CD4-positive, CD25-positive, alpha-beta regulatory T cell (primary cell): ENCODE data around the gene GAL3ST1. TPM values are rescaled to one million over a fixed set of nuclear protein-coding genes. Genes with fewer than 3 reads are reported as not detected.
"Not testable (repeated sequence)": the region's sequence is repeated elsewhere in the genome, so short reads cannot be mapped to it uniquely, and the experiment has no call there.

Experiments
- ATAC-seq, 2 donors: fragments of 150-1000 bp; cut with Tn5 transposase; one replicate each; pipeline ENCODE4 v1.10.0; 2021; ENCODE audit warnings: low read depth in 2 of 2, moderate number of reproducible peaks in 2 of 2, moderate library complexity in 1 of 2
- DNase-seq, 3 donors: peaks; one replicate each; pipeline versions ENCODE4 v3.0.0 to v3.0.0-alpha.2; 2012 to 2022; ENCODE audit warnings: mixed read lengths in 1 of 3
- H3K27ac ChIP-seq: one replicate; pipeline ENCODE4 v1.7.0; 2013; ENCODE audit warnings: mild to moderate bottlenecking, low read length; ENCODE audit not compliant: insufficient read depth, poor library complexity, severe bottlenecking
- H3K27me3 ChIP-seq: one replicate; pipeline ENCODE4 v1.7.0; 2013; ENCODE audit warnings: low read length; ENCODE audit not compliant: control insufficient read depth, insufficient read depth
- H3K36me3 ChIP-seq: one replicate; pipeline ENCODE4 v1.7.0; 2013; ENCODE audit warnings: mild to moderate bottlenecking, low read length, moderate library complexity; ENCODE audit not compliant: control insufficient read depth, insufficient read depth
- H3K4me1 ChIP-seq: 2 replicates; pipeline ENCODE4 v1.7.0; 2013; ENCODE audit warnings: mild to moderate bottlenecking, low read length; ENCODE audit not compliant: insufficient read depth, control insufficient read depth, poor library complexity, severe bottlenecking
- H3K4me3 ChIP-seq: one replicate; pipeline ENCODE4 v1.7.0; 2013; ENCODE audit warnings: low read depth, mild to moderate bottlenecking, low read length, moderate library complexity
- H3K9me3 ChIP-seq, 2 experiments: 1 replicate in 1 of 2; 2 replicates in 1 of 2; pipeline ENCODE4 v1.7.0; 2013; ENCODE audit warnings: low read length in 2 of 2, mild to moderate bottlenecking in 1 of 2, moderate library complexity in 1 of 2; ENCODE audit not compliant: control insufficient read depth in 2 of 2
- H3K27ac Mint-ChIP-seq, 3 donors: one replicate each; pipeline ENCODE4 v1.8.0; 2020 to 2022; ENCODE audit warnings: mild to moderate bottlenecking in 3 of 3, mixed read lengths in 3 of 3, moderate library complexity in 2 of 3
- H3K27me3 Mint-ChIP-seq: one replicate; pipeline ENCODE4 v1.8.0; 2022; ENCODE audit warnings: mild to moderate bottlenecking, mixed read lengths
- H3K36me3 Mint-ChIP-seq: one replicate; pipeline ENCODE4 v1.8.0; 2020; ENCODE audit warnings: mixed read lengths
- H3K4me1 Mint-ChIP-seq, 4 donors: one replicate each; pipeline ENCODE4 v1.8.0; 2020 to 2022; ENCODE audit warnings: mixed read lengths in 4 of 4, mild to moderate bottlenecking in 1 of 4
- H3K4me3 Mint-ChIP-seq, 4 donors: one replicate each; pipeline ENCODE4 v1.8.0; 2020 to 2022; ENCODE audit warnings: mild to moderate bottlenecking in 4 of 4, mixed read lengths in 4 of 4, moderate library complexity in 3 of 4
- H3K9me3 Mint-ChIP-seq, 7 donors: one replicate each; pipeline ENCODE4 v1.8.0; 2020 to 2022; ENCODE audit warnings: mixed read lengths in 7 of 7, mild to moderate bottlenecking in 3 of 7, moderate library complexity in 2 of 7
- polyA plus RNA-seq, 4 donors: library from polyadenylated mRNA; unstranded; fragments of 300-500 nt; fragmentation: Illumina TruSeq; gene quantifications; one replicate each; pipeline ENCODE4 v1.2.3, GENCODE V29; 2021
- total RNA-seq: library from RNA; stranded (reverse); gene quantifications from one replicate; pipeline ENCODE4 v1.2.3, GENCODE V29; 2022

GAL3ST1 gene, protein sequence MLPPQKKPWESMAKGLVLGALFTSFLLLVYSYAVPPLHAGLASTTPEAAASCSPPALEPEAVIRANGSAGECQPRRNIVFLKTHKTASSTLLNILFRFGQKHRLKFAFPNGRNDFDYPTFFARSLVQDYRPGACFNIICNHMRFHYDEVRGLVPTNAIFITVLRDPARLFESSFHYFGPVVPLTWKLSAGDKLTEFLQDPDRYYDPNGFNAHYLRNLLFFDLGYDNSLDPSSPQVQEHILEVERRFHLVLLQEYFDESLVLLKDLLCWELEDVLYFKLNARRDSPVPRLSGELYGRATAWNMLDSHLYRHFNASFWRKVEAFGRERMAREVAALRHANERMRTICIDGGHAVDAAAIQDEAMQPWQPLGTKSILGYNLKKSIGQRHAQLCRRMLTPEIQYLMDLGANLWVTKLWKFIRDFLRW
- total RNA-seq (0.44 TPM), polyA plus RNA-seq (under 1 TPM in 1 of 4 donors, not detected in 3; 0.49 TPM)

- no peak within 1 kb of the TSS for H3K27ac Mint-ChIP-seq
- no peaks in the 10 kb centered on the region for H3K27me3 ChIP-seq
- peaks cover 29% of the 10 kb centered on the region for H3K27me3 Mint-ChIP-seq
- H3K27ac ChIP-seq, result no peak within 1 kb of the TSS
- H3K9me3 Mint-ChIP-seq, result no peaks in the 10 kb centered on the region
- peaks cover 40% of the 10 kb centered on the region for H3K36me3 ChIP-seq
- no peak for DNase-seq
- no peak within 1 kb of the TSS for H3K4me3 Mint-ChIP-seq
- H3K4me3 ChIP-seq, result no peak within 1 kb of the TSS
- peaks cover 33% of the 10 kb centered on the region for H3K36me3 Mint-ChIP-seq
- no peak for ATAC-seq
- H3K9me3 ChIP-seq, result no peaks in the 10 kb centered on the region
- peaks cover 3% of the 10 kb centered on the region for H3K4me1 ChIP-seq
- H3K4me1 Mint-ChIP-seq, result peaks cover 0 to 15% (median 0%) of the 10 kb centered on the region in 4 donors
These were observed at the start of gene GAL3ST1 for GRCh38 chr22:30574095-30574981. Gene GAL3ST1 (minus strand): TSS chr22:30574665. CDS start chr22:30557392, 17,273 bp downstream.

DNA sequence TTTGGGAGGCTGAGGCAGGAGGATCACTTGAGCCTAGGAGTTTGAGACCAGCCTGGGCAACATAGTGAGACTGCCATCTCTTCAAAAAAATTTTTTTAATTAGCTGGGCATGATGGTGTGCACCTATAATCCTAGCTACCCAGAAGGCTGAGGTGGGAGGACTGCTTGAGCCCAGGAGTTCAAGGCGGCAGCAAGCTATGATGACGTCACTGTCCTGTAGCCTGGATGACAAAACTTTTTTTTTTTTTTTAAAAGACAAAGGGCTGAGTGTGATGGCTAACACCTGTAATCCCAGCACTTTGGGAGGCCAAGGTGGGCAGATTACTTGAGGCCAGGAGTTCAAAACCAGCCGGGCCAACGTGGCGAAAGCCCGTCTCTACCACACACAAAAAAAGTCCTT, 45.4 kb upstream of the GAL3ST1 start:
- not testable (repeated sequence) for H3K4me1 Mint-ChIP-seq, H3K9me3 ChIP-seq, ATAC-seq, H3K27ac Mint-ChIP-seq, DNase-seq, H3K36me3 Mint-ChIP-seq, H3K27ac ChIP-seq, H3K4me1 ChIP-seq, H3K4me3 Mint-ChIP-seq, H3K27me3 ChIP-seq, H3K9me3 Mint-ChIP-seq, H3K4me3 ChIP-seq, H3K36me3 ChIP-seq, H3K27me3 Mint-ChIP-seq

GRCh38 chr22:30617819-30618218, 43.4 kb upstream of the GAL3ST1 start:
- H3K9me3 ChIP-seq, result no peaks in the 10 kb centered on the region
- H3K36me3 ChIP-seq, result no peaks in the 10 kb centered on the region
- Mint-ChIP-seq H3K4me3 (no peak overlapping the region), H3K27ac (no peak overlapping the region), H3K36me3 (peaks cover 4% of the 10 kb centered on the region), H3K4me1 (no peaks in the 10 kb centered on the region), H3K27me3 (no peaks in the 10 kb centered on the region), H3K9me3 (peaks cover 0 to 1% (median 0%) of the 10 kb centered on the region in 7 donors)
- no peaks in the 10 kb centered on the region for H3K4me1 ChIP-seq
- DNase-seq (no peak), ATAC-seq (no peak)
- no peak overlapping the region for H3K4me3 ChIP-seq
- no peak overlapping the region for H3K27ac ChIP-seq
- H3K27me3 ChIP-seq, result no peaks in the 10 kb centered on the region

- Mint-ChIP-seq H3K4me1 (no peaks in the 10 kb centered on the region), H3K4me3 (no peak overlapping the region), H3K27me3 (peaks cover 4% of the 10 kb centered on the region), H3K36me3 (peaks cover 4% of the 10 kb centered on the region), H3K9me3 (peaks cover 0 to 1% (median 0%) of the 10 kb centered on the region in 7 donors), H3K27ac (no peak overlapping the region)
- no peaks in the 10 kb centered on the region for H3K27me3 ChIP-seq
- H3K9me3 ChIP-seq, result no peaks in the 10 kb centered on the region
- H3K27ac ChIP-seq, result no peak overlapping the region
- H3K4me3 ChIP-seq, result no peak overlapping the region
- no peaks in the 10 kb centered on the region for H3K4me1 ChIP-seq
- H3K36me3 ChIP-seq, result no peaks in the 10 kb centered on the region
- DNase-seq (no peak), ATAC-seq (no peak)
These were observed 41.1 kb upstream of the GAL3ST1 start for GRCh38 chr22:30615543-30615954.

GRCh38 chr22:30614879-30615278, 40.4 kb upstream of the GAL3ST1 start:
- peaks cover 4% of the 10 kb centered on the region for H3K36me3 Mint-ChIP-seq
- DNase-seq, result no peak
- peaks cover 0 to 2% (median 0%) of the 10 kb centered on the region in 4 donors for H3K4me1 Mint-ChIP-seq

DNA sequence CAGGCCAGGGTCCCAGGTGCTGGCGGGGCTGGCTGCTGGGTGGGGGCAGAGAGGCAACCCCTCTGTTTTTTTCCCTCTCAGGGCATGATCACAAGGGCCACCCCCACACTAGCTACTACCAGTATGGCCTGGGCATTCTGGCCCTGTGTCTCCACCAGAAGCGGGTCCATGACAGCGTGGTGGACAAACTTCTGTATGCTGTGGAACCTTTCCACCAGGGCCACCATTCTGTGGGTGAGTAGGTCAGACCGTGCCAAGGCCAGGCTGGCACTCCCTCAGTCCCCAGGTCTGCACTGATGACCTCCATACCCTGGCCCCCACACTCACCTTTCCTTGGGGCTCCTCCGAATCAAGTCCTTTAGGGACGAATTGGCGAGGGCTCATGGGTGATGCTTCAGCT, 39.8 kb upstream of the GAL3ST1 start:
- H3K36me3 ChIP-seq, result no peaks in the 10 kb centered on the region
- ATAC-seq, result no peak
- H3K27ac Mint-ChIP-seq, result no peak overlapping the region

More at GRCh38 chr22:30614879-30615278, 40.4 kb upstream of the GAL3ST1 start:
- H3K36me3 ChIP-seq, result no peaks in the 10 kb centered on the region
- no peaks in the 10 kb centered on the region for H3K9me3 ChIP-seq
- no peak for ATAC-seq
- H3K4me3 ChIP-seq, result no peak overlapping the region
- H3K27ac Mint-ChIP-seq, result no peak overlapping the region
- no peak overlapping the region for H3K27ac ChIP-seq
- H3K4me3 Mint-ChIP-seq, result no peak overlapping the region
- H3K27me3 ChIP-seq, result no peaks in the 10 kb centered on the region
- no peaks in the 10 kb centered on the region for H3K4me1 ChIP-seq
- H3K9me3 Mint-ChIP-seq, result peaks cover 0 to 1% (median 0%) of the 10 kb centered on the region in 7 donors
- peaks cover 4% of the 10 kb centered on the region for H3K27me3 Mint-ChIP-seq

GRCh38 chr22:30612789-30613188, 38.3 kb upstream of the GAL3ST1 start:
- DNase-seq (no peak), ATAC-seq (no peak)
- Histone ChIP-seq H3K27ac (no peak overlapping the region), H3K27me3 (no peaks in the 10 kb centered on the region), H3K9me3 (no peaks in the 10 kb centered on the region), H3K36me3 (no peaks in the 10 kb centered on the region), H3K4me3 (no peak overlapping the region), H3K4me1 (no peaks in the 10 kb centered on the region)
- H3K36me3 Mint-ChIP-seq, result peaks cover 4% of the 10 kb centered on the region
- H3K4me1 Mint-ChIP-seq, result peaks cover 0 to 8% (median 4%) of the 10 kb centered on the region in 4 donors
- peaks cover 0 to 1% (median 0%) of the 10 kb centered on the region in 7 donors for H3K9me3 Mint-ChIP-seq
- no peak overlapping the region for H3K4me3 Mint-ChIP-seq
- no peak overlapping the region for H3K27ac Mint-ChIP-seq
- H3K27me3 Mint-ChIP-seq, result peaks cover 12% of the 10 kb centered on the region

More for the DNA sequence above, 39.8 kb upstream of the GAL3ST1 start:
- DNase-seq, result no peak
- no peaks in the 10 kb centered on the region for H3K4me1 ChIP-seq
- H3K27ac ChIP-seq, result no peak overlapping the region
- no peaks in the 10 kb centered on the region for H3K9me3 ChIP-seq
- H3K4me1 Mint-ChIP-seq, result peaks cover 0 to 2% (median 2%) of the 10 kb centered on the region in 4 donors
- H3K4me3 Mint-ChIP-seq, result no peak overlapping the region
- peaks cover 9% of the 10 kb centered on the region for H3K27me3 Mint-ChIP-seq
- no peaks in the 10 kb centered on the region for H3K27me3 ChIP-seq
- peaks cover 4% of the 10 kb centered on the region for H3K36me3 Mint-ChIP-seq
- peaks cover 0 to 1% (median 0%) of the 10 kb centered on the region in 7 donors for H3K9me3 Mint-ChIP-seq
- H3K4me3 ChIP-seq, result no peak overlapping the region
